HTR-8/SVneo (cell line): Measurements from ENCODE around the gene IMMP2L.

ENCODE experiments used
- DNase-seq: peaks from one replicate; pipeline ENCODE4 v3.0.0; 2011; ENCODE audit warnings: low spot score, mixed read lengths; ENCODE audit not compliant: insufficient read length
- FAIRE-seq: peaks from 2 replicates; lab custom pipeline; 2011; peaks lifted over from hg19 to GRCh38; lab: Jason Lieb, UNC

IMMP2L gene

GRCh38 chr7:111409714-111410422 is 152.4 kb downstream of the IMMP2L start:
- FAIRE-seq = no peak
- no peak for DNase-seq

- DNase-seq = no peak
Measured at GRCh38 chr7:111408724-111409123, 153.6 kb downstream of the IMMP2L start.

GRCh38 chr7:111407258-111407657 is 155.0 kb downstream of the IMMP2L start:
- DNase-seq = no peak
- FAIRE-seq = no peak

More at GRCh38 chr7:111408724-111409123, 153.6 kb downstream of the IMMP2L start:
- no peak for FAIRE-seq

GRCh38 chr7:111405621-111406020 is 156.7 kb downstream of the IMMP2L start:
- DNase-seq = no peak
- no peak for FAIRE-seq

GRCh38 chr7:111401516-111401915 is 160.8 kb downstream of the IMMP2L start:
- no peak for DNase-seq
- no peak for FAIRE-seq

GRCh38 chr7:111400088-111400487 is 162.2 kb downstream of the IMMP2L start:
- FAIRE-seq = no peak
- no peak for DNase-seq

GRCh38 chr7:111394891-111395290 is 167.4 kb downstream of the IMMP2L start:
- no peak for FAIRE-seq
- DNase-seq = no peak

- DNase-seq (no peak), FAIRE-seq (no peak)
Measured at GRCh38 chr7:111393011-111393754, 169.1 kb downstream of the IMMP2L start.

- FAIRE-seq (no peak), DNase-seq (no peak)
Measured at GRCh38 chr7:111392294-111392693, 170.0 kb downstream of the IMMP2L start.

GRCh38 chr7:111390000-111390399 is 172.3 kb downstream of the IMMP2L start:
- no peak for DNase-seq
- no peak for FAIRE-seq

- FAIRE-seq (no peak), DNase-seq (no peak)
Measured at GRCh38 chr7:111388912-111389311, 173.4 kb downstream of the IMMP2L start.

- no peak for FAIRE-seq
Measured at GRCh38 chr7:111388016-111388415, 174.3 kb downstream of the IMMP2L start.

GRCh38 chr7:111384065-111384891 is 178.0 kb downstream of the IMMP2L start:
- no peak for FAIRE-seq
- no peak for DNase-seq

More at GRCh38 chr7:111388016-111388415, 174.3 kb downstream of the IMMP2L start:
- DNase-seq = no peak

- no peak for DNase-seq
- FAIRE-seq = no peak
Measured at GRCh38 chr7:111383133-111383532, 179.2 kb downstream of the IMMP2L start.

GRCh38 chr7:111381590-111381989 is 180.7 kb downstream of the IMMP2L start:
- DNase-seq = no peak
- no peak for FAIRE-seq

GRCh38 chr7:111380945-111381344 is 181.3 kb downstream of the IMMP2L start:
- DNase-seq (no peak), FAIRE-seq (no peak)

- FAIRE-seq = no peak
- DNase-seq = no peak
Measured at GRCh38 chr7:111374027-111374426, 188.3 kb downstream of the IMMP2L start.

GRCh38 chr7:111371437-111371836 is 190.9 kb downstream of the IMMP2L start:
- no peak for DNase-seq
- FAIRE-seq = no peak

GRCh38 chr7:111370002-111370401 is 192.3 kb downstream of the IMMP2L start:
- no peak for DNase-seq
- no peak for FAIRE-seq

- FAIRE-seq (no peak), DNase-seq (no peak)
Measured at GRCh38 chr7:111368381-111369065, 193.8 kb downstream of the IMMP2L start.
